GM12878 (cell line): ENCODE data around the gene GDF15. TPM values are rescaled to one million over a fixed set of nuclear protein-coding genes. Genes with fewer than 3 reads are reported as not detected.

Experiments
- BCL3 ChIP-seq: IDR thresholded peaks from 2 replicates; pipeline ENCODE4 v1.6.1; 2011; ENCODE audit warnings: borderline replicate concordance, low read depth, mild to moderate bottlenecking, moderate library complexity, low read length; ENCODE audit not compliant: insufficient read depth, poor library complexity, severe bottlenecking
- CHD2 ChIP-seq: IDR thresholded peaks from 2 replicates; pipeline ENCODE4 v1.6.1; 2011; ENCODE audit warnings: low read depth, low read length, improper control_type of control experiment, borderline replicate concordance
- DPF2 ChIP-seq: fragments of 450-650 bp; IDR thresholded peaks from 2 replicates; pipeline ENCODE4 v1.6.1; 2017; ENCODE audit warnings: mild to moderate bottlenecking
- E2F8 ChIP-seq: fragments of 450-650 bp; IDR thresholded peaks from 2 replicates; pipeline ENCODE4 v1.6.1; 2018; ENCODE audit warnings: mild to moderate bottlenecking, low read depth, moderate library complexity; ENCODE audit not compliant: partially characterized antibody
- EP300 ChIP-seq, 2 experiments: fragments of 150-350 bp in 1 of 2; IDR thresholded peaks; 2 replicates each; pipeline ENCODE4 v1.6.1; 2011 to 2012; ENCODE audit warnings: low read depth in 2 of 2, low read length in 2 of 2, borderline replicate concordance in 1 of 2, improper control_type of control experiment in 1 of 2, inconsistent platforms in 1 of 2; ENCODE audit not compliant: control insufficient read depth in 1 of 2
- HDAC6 ChIP-seq: fragments of 200-600 bp; sonication (generic); IDR thresholded peaks from one replicate; pipeline ENCODE4 v1.8.0; 2017; ENCODE audit warnings: antibody characterized with exemption; ENCODE audit not compliant: unreplicated experiment
- IKZF2 ChIP-seq, 2 experiments: fragments of 450-650 bp; IDR thresholded peaks; 2 replicates each; pipeline ENCODE4 v1.6.1; 2017; ENCODE audit warnings: mild to moderate bottlenecking in 2 of 2, moderate library complexity in 2 of 2
- JUNB ChIP-seq: IDR thresholded peaks from 2 replicates; pipeline ENCODE4 v1.6.1; 2016; ENCODE audit warnings: antibody characterized with exemption, mild to moderate bottlenecking
- MEF2B ChIP-seq: fragments of 450-650 bp; IDR thresholded peaks from 2 replicates; pipeline ENCODE4 v1.6.1; 2018; ENCODE audit warnings: mild to moderate bottlenecking, moderate library complexity; ENCODE audit not compliant: partially characterized antibody, poor library complexity, severe bottlenecking
- MLLT1 ChIP-seq: fragments of 450-650 bp; IDR thresholded peaks from 2 replicates; pipeline ENCODE4 v1.6.1; 2016; ENCODE audit warnings: mild to moderate bottlenecking
- MXI1 ChIP-seq: fragments of 150-350 bp; IDR thresholded peaks from 2 replicates; pipeline ENCODE4 v1.6.1; 2011; ENCODE audit warnings: low read depth, mild to moderate bottlenecking, inconsistent platforms, low read length, improper control_type of control experiment
- MYC ChIP-seq: IDR thresholded peaks from 2 replicates; pipeline ENCODE4 v1.6.1; 2011; ENCODE audit warnings: mild to moderate bottlenecking, low read length, moderate library complexity, inconsistent platforms; ENCODE audit not compliant: insufficient read depth, insufficient replicate concordance, insufficient read length, severe bottlenecking
- NBN ChIP-seq: fragments of 450-650 bp; IDR thresholded peaks from 2 replicates; pipeline ENCODE4 v1.6.1; 2016
- NFIC ChIP-seq: IDR thresholded peaks from 2 replicates; pipeline ENCODE4 v1.6.1; 2012; ENCODE audit warnings: low read depth, mild to moderate bottlenecking, inconsistent platforms, low read length, moderate library complexity
- NFXL1 ChIP-seq: fragments of 450-650 bp; IDR thresholded peaks from 2 replicates; pipeline ENCODE4 v1.6.1; 2017; ENCODE audit warnings: antibody characterized with exemption, mild to moderate bottlenecking, borderline replicate concordance
- NR2C2 ChIP-seq: IDR thresholded peaks from 2 replicates; pipeline ENCODE4 v1.6.1; 2011; ENCODE audit warnings: borderline replicate concordance, low read depth; ENCODE audit not compliant: control insufficient read depth, insufficient read length
- PAX5 ChIP-seq: IDR thresholded peaks from 2 replicates; pipeline ENCODE4 v1.6.1; 2011; ENCODE audit warnings: low read depth, low read length, borderline replicate concordance
- SREBF1 ChIP-seq: IDR thresholded peaks from 2 replicates; pipeline ENCODE4 v1.6.1; 2012; ENCODE audit warnings: mild to moderate bottlenecking, low read length
- TAF1 ChIP-seq: IDR thresholded peaks from 2 replicates; pipeline ENCODE4 v1.6.1; 2011; ENCODE audit warnings: mild to moderate bottlenecking, low read depth, low read length, borderline replicate concordance
- polyA plus RNA-seq, 11 experiments: library from polyadenylated mRNA; depleted of rRNA in 4 of 11; unstranded in 6 of 11; stranded (reverse) in 5 of 11; fragments of >200 nt; fragmentation: Nextera tagmentation in 4 of 11; fragmentation: Illumina TruSeq in 1 of 11; extraction: Ambion mirVana in 4 of 11; extraction: Trizol in 1 of 11; gene quantifications; 1 replicate in 1 of 11; 2 replicates in 10 of 11; pipeline versions ENCODE4 v1.2.1 to v1.2.3, GENCODE V29; 2011 to 2016; ENCODE audit warnings: inconsistent platforms in 2 of 11, missing spikeins in 2 of 11, low read depth in 1 of 11
- total RNA-seq, 4 experiments: library from RNA; depleted of rRNA in 3 of 4; stranded (reverse); fragments of >200 nt in 3 of 4; fragmentation: Illumina TruSeq in 1 of 4; extraction: Trizol in 1 of 4; gene quantifications; 2 replicates each; pipeline versions ENCODE4 v1.2.1 to v1.2.3, GENCODE V29; 2013 to 2021
- TF ChIP-seq, protein P1 (sequence below): IDR thresholded peaks from 2 replicates; pipeline ENCODE4 v1.6.1; 2011; ENCODE audit warnings: low read depth, mild to moderate bottlenecking, low read length, moderate library complexity, borderline replicate concordance; ENCODE audit errors: extremely low read depth
- TF ChIP-seq, protein P2 (sequence below): fragments of 450-650 bp; IDR thresholded peaks from 2 replicates; pipeline ENCODE4 v1.6.1; 2017; ENCODE audit warnings: borderline replicate concordance

GDF15 gene
- total and polyA plus RNA-seq, 10 of the 15 experiments (the other 5 are each of a cell fraction or from before 2014, with no cell fraction given), result 0.11 to 3.6 (median 1.6) TPM; not detected in 1

GRCh38 chr19:18433015-18433691 lies 47.2 kb downstream of the GDF15 start (continued):
- TF ChIP-seq MXI1, result peak; percentile 64
- TF ChIP-seq MLLT1, result peak; percentile 59; the same call in 1 of the 2 replicates
- no peak for TF ChIP-seq PAX5
- TF ChIP-seq TAF1, result peak; percentile 51; the same call in 1 of the 2 replicates
- TF ChIP-seq E2F8, result no peak
- TF ChIP-seq, protein P1, sequence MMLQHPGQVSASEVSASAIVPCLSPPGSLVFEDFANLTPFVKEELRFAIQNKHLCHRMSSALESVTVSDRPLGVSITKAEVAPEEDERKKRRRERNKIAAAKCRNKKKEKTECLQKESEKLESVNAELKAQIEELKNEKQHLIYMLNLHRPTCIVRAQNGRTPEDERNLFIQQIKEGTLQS, result no peak
- peak; percentile 41 for TF ChIP-seq MEF2B
- TF ChIP-seq NFIC, result no peak
- peak; percentile 38; the same call in 1 of the 2 replicates for TF ChIP-seq CHD2
- peak; percentile 59 for TF ChIP-seq BCL3
- TF ChIP-seq MYC, result peak; percentile 89
- TF ChIP-seq EP300 (IDR thresholded peaks at IDR 0.05; ENCODE audit: borderline replicate concordance in 1 of 2, control insufficient read depth in 1 of 2, low read depth in 2 of 2, low read length in 2 of 2), result no peak
- TF ChIP-seq NBN, result peak; percentile 70; the same call in 1 of the 2 replicates
- TF ChIP-seq IKZF2 (IDR thresholded peaks at IDR 0.05), result peak; percentile 31 to 44; a peak in 2 of 4 replicates
- TF ChIP-seq DPF2, result peak; percentile 84
- no peak for TF ChIP-seq NFXL1
- TF ChIP-seq NR2C2, result no peak
- TF ChIP-seq SREBF1, result no peak
- TF ChIP-seq HDAC6, result no peak
- no peak for TF ChIP-seq JUNB
- TF ChIP-seq, protein P2, sequence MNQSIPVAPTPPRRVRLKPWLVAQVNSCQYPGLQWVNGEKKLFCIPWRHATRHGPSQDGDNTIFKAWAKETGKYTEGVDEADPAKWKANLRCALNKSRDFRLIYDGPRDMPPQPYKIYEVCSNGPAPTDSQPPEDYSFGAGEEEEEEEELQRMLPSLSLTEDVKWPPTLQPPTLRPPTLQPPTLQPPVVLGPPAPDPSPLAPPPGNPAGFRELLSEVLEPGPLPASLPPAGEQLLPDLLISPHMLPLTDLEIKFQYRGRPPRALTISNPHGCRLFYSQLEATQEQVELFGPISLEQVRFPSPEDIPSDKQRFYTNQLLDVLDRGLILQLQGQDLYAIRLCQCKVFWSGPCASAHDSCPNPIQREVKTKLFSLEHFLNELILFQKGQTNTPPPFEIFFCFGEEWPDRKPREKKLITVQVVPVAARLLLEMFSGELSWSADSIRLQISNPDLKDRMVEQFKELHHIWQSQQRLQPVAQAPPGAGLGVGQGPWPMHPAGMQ, result no peak
